Fibroblast of lung (primary cell): ENCODE data around the gene ZNF711.

Experiments used
- CTCF ChIP-seq, 2 donors: IDR thresholded peaks in 1 of 2; conservative IDR thresholded peaks in 1 of 2; 1 replicate in 1 of 2; 2 replicates in 1 of 2; pipeline ENCODE4 v1.5.1; 2011 to 2012; ENCODE audit warnings: low read length in 2 of 2, control low read depth in 1 of 2, inconsistent platforms in 1 of 2, low read depth in 1 of 2, mild to moderate bottlenecking in 1 of 2
- EZH2 ChIP-seq: IDR thresholded peaks from 2 replicates; pipeline ENCODE4 v1.5.1; 2012; ENCODE audit warnings: low read length, control low read depth, mild to moderate bottlenecking; ENCODE audit errors: missing control alignments

GRCh38 chrX:85243761-85244449 lies at the start of gene ZNF711, which contains the start of gene SATL1:
- TF ChIP-seq CTCF (conservative IDR thresholded peaks at IDR 0.05 in 1 of 2, IDR thresholded peaks at IDR 0.05 in 1 of 2; ENCODE audit: low read depth in 1 of 2, low read length in 2 of 2) (no peak), EZH2 (no peak)
